ENCODE results near the gene ARHGAP15.

GRCh38 chr2:143258126-143258892, 129.1 kb downstream of the ARHGAP15 start:
- TF ChIP-seq CTCF (IDR thresholded peaks at IDR 0.05), result no peak
- no peak for TF ChIP-seq POLR2A (IDR thresholded peaks at IDR 0.05)

All from esophagus squamous epithelium (tissue), 4 donors.